GM21515 (cell line): ENCODE data around the gene OAF.
"Not testable (repeated sequence)": the region's sequence is repeated elsewhere in the genome, so short reads cannot be mapped to it uniquely, and the experiment has no call there.

Source experiments
- ATAC-seq: cut with Tn5 transposase; IDR thresholded peaks from one replicate; pipeline ENCODE4 v1.9.1; 2021; ENCODE audit not compliant: unreplicated experiment

The OAF gene

DNA sequence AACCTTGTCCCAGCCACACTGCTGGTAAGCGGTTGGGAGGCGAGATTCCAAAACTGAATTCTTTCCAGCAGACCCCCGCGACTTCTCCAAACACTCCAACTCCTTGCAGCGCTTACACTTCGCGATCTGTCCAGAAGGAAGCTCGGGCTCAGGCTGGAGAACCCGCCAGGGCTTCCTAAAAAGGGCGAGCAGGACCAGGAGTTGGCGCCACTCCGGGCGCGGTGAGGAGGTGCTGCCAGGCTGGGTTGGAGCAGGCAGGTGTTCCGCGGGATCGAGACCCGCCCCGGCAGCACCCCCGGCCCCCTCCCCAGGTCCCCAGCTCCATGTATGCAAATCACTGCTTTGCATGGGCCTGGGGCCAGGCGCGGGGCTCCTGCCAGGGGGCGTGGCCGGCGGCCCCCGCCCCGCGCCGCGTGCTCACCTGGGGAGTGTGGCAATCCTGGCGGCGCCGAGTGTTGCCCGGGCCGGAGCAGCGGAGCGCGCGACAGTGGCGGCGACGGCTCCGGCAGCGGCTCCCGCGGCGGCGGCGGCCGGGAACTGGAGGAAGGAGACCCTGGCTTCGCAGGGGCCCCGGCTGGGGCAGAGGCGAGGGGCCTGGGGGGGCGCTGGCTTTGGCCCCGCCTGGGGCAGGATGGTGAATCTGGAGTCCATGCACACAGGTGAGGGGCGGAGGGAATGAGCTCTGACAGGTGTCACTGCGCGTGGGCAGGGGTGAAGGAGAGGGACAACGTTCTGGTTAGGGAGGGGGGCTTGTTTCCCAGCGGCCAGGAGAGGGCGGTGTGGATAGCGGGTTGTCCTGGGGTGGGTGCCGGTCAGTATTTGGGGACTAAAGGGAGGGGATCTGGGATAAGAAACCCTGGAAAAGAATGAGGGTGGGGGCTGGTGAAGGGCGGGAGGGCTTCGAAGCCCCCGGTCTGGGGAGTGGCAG lies 29.1 kb downstream of the OAF start, which contains the start of gene POU2F3:
Gene POU2F3, plus strand, starts transcription at position 428 of the 928 bp plus-strand sequence. Its CDS starts 204 bp downstream, at position 632.
- ATAC-seq = no peak

- no peak for ATAC-seq
Observed at GRCh38 chr11:120240866-120241265, 30.0 kb downstream of the OAF start.

DNA sequence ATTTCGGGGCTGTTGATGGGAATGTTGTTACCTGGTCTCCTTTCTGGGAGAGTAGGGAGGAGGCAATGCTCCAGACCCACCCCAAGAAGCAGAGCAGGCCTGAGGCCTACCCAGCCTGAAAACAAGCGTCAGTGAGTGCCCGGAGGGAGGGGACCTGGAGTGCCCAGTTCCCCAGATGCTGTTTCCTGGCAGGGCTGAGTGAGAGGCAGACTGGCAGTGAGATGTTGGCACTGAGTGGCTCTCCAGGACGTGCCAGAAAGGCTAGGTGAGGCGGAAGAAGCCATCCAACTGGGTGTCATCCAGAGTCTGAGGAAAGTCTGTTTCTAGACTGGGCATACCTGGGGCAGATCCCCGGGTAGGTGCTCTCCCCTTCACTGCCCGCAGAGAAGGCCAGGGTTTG lies 30.4 kb downstream of the OAF start:
- ATAC-seq = no peak

DNA sequence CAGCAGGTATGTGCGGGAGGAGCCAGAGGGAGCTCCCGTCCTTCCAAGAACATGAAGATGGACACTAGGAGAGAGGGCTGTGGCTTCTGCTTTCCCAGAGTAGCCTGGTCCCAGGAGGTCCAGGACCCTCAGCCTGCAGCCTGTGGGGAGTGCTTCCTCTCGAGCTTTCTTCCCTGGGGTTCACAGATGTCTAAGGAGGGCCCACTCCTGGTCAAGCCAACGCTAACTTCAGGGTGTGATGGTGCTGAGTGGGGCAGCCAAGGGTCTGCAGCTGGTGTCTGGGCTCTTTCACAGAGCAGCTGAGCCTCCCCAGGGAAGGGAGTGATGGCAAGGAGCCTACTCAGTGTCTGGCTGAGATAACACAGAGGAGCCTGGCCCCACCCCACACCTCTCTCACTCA lies 32.4 kb downstream of the OAF start:
- no peak for ATAC-seq

- no peak for ATAC-seq
Observed at GRCh38 chr11:120244476-120245365, 33.9 kb downstream of the OAF start.

GRCh38 chr11:120245434-120245833 lies 34.6 kb downstream of the OAF start:
- no peak for ATAC-seq

- no peak for ATAC-seq
Observed at GRCh38 chr11:120248551-120249278, 37.9 kb downstream of the OAF start.

DNA sequence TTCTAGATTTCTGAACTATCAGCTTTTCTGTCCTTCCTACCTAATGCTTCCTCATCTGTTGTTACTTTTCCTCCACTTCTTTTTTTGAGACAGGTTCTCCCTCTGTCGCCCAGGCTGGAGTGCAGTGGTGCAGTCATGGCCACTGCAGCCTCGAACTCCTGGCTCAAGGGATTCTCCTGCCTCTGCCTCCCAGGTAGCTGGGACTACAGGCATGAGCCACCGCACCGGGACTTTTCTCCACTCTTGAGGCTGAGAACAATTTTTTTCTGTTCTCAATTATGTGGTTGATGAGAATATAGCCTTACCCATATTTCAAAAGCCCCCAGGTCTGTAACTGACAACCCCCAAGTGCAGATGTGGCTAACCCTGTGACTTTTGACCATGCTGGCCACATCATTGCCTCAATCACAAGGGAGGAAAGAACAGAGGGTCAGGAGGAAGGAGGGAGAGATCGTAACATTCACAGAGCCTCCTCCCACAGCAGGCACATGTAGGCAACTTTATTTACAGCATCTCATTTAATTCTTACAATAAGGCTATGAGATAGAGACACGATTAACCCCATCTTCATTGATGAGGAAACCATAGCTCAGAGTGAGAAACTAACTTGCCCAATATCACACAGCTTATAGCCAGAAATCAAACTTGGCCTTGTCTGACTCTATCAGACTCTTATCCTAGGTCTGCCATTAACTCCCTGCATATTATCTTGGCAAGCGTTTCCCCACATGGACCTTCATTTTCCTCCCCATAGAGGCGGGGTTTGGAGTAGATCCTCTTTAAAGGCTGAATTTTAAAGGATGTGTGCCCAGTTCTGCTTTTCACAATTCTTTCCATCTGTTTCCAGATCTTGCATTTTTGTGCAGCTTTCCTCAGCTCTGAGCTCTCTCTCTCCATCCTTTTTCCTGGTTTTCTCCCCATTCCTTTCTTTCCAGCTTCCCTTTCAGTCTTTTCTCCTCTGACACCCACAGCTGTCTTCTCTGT lies 38.7 kb downstream of the OAF start:
- no peak for ATAC-seq

DNA sequence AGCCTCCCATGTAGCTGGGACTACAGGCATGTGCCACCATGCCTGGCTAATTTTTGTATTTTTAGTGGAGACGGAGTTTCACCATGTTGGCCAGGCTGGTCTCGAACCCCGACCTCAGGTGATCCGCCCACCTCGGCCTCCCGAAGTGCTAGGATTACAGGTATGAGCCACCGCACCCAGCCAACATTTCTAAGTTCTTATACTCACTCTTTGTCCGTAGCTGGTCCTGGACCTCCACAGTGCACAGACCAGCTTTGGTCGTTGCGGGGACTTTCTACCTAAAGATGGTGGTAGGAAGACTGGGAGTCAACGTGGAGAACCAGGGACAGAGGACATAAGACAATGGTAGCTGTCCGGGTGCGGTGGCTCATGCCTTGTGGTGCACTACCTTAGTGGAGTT lies 42.5 kb downstream of the OAF start:
- not testable (repeated sequence) for ATAC-seq

DNA sequence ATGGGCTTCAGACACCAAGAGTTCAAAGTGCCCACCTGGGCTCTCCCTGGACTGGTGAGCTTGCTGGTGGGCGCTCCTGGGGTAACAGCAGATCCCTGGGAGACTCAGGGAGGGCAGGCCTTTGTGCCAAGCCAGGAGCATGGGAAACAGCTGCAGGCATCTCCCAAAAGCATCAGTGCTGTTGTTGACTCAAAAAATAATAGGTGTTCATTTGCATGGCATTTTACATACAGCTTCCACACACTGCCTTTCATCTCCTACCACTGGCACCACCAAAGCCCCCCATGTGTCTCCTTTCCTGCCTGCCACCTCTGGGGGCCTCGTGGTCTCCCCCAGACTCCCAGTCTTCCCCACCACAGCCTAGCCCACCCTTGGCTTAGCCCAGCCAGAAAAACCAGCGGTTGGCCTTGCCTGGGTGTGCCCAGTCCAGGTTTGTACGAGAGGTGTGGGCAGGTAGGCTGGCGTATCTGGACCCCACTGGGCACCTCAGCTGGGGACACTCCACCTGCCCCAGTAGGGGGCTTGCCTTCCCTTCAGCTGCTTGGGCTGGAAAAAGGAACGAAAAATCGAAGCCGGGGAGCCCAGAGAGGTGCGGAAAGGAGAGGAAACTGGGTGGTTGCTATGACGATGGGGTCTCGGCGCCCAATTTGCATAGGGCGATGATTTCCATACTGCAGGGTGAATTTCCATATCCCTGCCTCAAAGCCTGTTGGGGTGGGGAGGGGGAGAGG lies 44.1 kb downstream of the OAF start:
- ATAC-seq = peak; percentile 55

DNA sequence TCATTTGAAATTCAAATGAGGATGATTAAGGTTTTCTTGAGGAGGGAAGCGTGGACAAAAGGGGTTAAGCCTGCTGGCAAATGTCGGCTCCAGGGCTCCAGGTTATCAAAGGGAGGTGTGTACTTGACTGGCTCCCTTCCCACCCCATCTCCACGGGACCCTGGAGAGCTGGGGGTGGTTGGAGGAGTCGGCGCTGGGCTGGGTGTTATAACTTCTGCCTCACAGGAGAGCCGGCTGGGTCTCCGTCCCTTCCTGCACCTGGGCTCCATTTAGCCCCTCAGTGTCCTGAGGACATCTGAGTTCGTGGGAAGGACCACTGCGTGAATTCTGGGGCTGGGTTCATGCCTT lies 44.7 kb downstream of the OAF start:
- ATAC-seq = no peak

DNA sequence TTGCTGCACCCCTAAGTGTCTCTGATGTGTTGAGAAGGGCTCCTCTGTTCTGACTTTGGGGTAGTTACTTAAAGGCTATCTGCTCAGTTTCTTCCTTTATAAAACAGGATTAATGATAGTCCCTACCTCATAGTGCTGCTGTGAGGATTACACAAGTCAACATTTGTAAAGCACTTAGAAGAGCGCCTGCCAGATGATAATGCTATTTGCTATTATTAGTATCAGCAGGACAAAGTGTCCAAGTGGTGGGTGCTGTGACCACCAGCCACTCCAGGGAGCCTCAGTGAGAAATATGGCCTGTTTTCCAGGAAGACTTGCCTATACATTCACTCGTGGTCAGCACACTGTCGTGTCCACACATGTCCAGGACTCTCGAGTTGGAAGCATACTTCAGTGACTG lies 45.3 kb downstream of the OAF start:
- no peak for ATAC-seq

DNA sequence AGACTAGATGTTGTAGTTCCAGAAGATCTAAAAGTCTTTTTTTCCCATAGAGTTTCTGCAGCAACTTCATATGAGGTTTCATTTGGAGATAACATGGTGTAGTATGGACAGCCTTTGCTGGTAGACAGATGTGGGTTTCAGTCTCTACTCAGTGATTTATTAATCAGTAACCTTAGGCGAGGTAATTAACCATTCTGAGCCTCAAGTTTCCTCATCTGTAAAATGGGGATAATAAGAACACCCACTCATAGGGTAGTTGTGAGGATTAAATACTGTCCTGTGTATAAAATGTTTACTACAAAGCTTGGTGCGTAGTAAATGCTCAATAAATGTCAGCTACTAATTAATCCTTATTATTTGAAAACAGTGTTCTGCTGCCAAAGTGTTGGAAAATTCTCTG lies 45.9 kb downstream of the OAF start:
- ATAC-seq = no peak

- ATAC-seq = no peak
Observed at GRCh38 chr11:120257346-120257745, 46.5 kb downstream of the OAF start.

DNA sequence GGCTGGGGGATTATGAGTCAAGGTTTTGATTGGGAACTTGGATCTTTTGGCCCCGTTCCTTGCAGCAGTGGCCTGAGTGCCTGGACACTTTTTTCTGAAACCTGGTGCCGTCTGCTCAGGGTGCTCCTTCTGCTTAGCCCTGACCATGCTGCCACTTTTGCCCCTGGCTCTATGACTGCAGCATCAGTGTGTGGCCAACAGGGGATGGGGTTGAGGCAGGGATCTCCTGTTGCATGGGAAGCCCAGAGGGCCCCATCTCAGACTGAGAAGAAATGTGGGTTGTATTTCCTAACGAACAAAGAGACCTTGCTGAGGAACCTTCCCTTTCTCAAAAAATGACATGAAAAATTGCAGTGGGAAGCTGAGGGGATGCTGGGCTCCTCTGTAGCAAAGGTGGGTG lies 47.8 kb downstream of the OAF start:
- no peak for ATAC-seq

DNA sequence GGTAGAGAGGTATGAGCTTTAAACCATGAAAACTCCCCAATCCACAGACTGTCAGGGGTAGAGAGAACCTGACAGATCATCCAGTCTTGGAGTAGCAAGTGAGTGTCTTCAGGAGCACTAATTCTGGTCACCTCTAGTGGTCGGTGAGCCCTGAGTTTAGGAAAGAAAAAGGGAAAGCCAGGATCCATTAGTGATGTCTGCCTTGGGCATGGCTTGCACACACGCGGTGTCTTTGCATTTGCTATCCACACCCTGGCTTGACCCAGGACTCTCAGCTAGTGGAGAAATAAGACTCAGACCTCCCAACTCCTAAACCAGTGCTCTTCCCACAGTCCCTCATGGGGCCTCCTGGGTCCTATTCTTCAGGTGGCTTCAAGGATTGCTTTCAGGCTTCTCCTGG lies 48.4 kb downstream of the OAF start:
- ATAC-seq = no peak

DNA sequence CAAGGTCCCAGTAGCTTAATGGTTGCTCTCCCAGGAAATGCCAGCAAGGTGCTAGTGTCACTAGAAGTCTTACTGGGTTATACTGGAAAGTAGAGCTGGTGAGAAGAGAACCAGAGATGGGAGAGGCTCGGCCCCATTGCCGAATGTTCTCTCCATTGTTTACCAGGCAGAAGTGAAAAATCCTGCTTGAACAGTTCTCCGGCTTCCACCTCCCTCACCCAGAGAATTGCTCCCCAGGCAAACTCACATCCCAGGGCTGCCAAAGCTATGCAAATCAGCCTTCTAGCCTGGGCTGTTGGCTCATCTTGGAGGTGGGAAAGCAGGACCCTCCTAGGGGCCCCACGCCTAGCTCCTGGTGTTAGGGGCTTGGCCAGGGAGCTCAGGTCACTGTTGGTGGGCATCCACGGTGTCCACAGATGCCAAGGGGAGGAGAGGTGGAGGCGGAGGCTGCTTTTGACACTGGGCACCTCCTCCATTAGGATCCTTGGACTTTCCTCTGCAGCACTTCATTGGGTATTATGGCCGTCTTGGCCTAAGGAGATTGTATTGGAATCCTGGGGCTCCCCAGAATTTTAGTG lies 49.2 kb downstream of the OAF start:
- no peak for ATAC-seq

- no peak for ATAC-seq
Observed at GRCh38 chr11:120260616-120261015, 49.8 kb downstream of the OAF start.

DNA sequence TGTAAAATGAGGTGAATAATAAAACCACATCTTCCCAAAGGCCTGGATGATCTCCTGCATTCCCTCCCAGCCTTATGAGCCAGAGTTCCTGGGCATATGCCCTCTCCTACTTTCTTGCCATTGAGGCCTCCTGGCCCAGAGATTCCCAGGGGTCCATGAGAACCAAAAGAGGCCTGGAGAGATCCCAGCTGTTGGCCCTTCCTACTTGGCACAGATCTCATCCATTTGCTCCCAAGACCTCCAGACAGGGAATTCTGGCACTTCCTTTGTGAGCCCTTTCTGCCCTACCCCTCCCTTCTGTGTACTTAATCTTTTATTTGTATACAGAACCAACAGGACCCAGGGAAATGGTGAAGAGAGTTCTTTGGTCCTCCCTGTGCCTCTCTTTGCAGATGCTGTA lies 50.5 kb downstream of the OAF start:
- no peak for ATAC-seq
